Smooth muscle cell of the brain vasculature (primary cell): Measurements from ENCODE around the gene ZBTB12.
"Not testable (repeated sequence)": the region's sequence is repeated elsewhere in the genome, so short reads cannot be mapped to it uniquely, and the experiment has no call there.

Experiments
- DNase-seq: peaks from one replicate; pipeline ENCODE4 v3.0.0-alpha.2; 2012; ENCODE audit warnings: low read depth, low spot score

The ZBTB12 gene

DNA sequence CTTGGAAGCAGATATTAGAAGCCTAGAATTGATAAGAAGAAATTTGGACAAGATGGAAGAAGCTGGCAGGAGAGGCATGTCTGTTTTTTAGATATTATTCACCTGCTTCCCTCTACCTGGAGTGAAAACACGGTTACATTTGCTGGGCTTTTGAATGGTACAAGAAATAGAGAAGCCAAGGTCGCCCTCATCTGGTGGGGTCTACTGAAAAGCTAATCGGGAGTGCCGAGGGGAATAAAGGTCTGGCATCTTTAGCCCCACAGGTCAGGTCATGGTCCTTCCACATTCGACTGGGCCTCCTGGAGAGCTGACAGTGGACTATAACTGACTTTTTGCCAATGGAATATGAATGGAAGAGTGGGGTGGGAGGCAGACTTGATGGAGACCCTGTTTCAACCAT, 21.1 kb upstream of the ZBTB12 start:
- DNase-seq = no peak

DNA sequence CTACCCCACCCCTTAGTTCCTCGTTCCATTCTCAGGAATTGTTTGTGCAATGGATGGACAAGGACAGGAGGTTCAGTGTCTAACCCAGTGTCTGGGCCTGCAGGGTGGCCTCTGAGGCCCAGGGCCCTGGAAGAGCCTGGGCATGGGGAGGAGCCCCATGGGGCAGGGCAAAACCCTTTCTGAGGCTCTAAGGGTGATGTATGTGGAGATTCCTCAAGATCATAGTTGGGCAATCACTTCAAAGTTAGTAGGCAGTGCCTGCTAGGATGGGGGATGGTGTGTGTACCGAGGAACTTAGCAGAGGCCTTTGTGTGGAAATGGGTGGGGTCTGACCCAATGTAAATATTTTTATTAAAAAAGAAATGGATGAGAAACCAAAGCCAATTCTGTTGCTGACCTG, 18.9 kb upstream of the ZBTB12 start:
- DNase-seq = no peak

- no peak for DNase-seq
Observed at GRCh38 chr6:31919624-31920303, 17.9 kb upstream of the ZBTB12 start.

DNA sequence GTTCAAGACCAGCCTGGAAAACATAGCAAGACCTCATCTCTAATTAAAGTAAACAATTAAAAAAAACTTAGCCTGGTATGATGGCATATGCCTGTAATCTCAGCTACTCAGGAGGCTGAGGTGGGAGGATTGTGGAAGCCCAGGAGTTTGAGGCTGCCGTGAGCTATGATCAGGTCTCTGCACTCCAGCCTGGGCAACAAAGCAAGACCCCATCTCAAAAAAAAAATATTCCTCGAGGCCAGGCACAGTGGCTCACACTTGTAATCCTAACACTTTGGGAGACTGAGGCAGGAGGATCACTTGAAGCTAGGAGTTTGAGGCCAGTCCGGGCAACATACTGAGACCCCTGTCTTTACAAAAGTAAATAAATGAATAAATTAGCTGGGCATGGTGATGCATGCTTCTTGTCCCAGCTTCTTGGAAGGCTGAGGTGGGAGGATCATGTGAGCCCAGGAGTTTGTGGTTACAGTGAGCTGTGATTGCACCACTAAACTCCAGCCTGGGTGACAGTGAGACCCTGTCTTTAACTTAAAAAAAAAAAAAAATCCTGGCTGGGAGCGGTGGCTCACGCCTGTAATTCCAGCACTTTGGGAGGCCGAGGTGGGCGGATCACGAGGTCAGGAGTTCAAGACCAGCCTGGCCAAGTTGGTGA, 16.3 kb upstream of the ZBTB12 start:
- no peak for DNase-seq

GRCh38 chr6:31915756-31916155, 13.9 kb upstream of the ZBTB12 start:
- DNase-seq = no peak

DNA sequence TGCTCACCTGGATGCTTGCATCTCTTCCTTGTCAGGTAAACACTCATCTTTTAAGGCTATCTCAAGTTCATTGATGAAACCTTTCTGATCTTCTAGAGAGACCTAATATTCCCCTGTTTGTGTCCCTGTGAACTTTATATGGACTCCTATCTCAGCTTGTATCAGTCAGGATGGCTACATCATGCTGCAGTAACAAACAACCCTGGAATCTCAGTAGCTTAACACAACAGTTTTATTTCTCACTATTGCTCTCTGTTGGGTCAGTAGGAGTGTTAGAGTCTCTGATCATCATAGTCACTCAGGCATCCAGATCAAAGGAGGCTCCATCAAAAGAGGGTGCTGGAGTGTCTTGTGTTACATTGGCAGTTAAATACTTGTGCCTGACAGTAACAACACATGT, 13.5 kb upstream of the ZBTB12 start:
- no peak for DNase-seq

DNA sequence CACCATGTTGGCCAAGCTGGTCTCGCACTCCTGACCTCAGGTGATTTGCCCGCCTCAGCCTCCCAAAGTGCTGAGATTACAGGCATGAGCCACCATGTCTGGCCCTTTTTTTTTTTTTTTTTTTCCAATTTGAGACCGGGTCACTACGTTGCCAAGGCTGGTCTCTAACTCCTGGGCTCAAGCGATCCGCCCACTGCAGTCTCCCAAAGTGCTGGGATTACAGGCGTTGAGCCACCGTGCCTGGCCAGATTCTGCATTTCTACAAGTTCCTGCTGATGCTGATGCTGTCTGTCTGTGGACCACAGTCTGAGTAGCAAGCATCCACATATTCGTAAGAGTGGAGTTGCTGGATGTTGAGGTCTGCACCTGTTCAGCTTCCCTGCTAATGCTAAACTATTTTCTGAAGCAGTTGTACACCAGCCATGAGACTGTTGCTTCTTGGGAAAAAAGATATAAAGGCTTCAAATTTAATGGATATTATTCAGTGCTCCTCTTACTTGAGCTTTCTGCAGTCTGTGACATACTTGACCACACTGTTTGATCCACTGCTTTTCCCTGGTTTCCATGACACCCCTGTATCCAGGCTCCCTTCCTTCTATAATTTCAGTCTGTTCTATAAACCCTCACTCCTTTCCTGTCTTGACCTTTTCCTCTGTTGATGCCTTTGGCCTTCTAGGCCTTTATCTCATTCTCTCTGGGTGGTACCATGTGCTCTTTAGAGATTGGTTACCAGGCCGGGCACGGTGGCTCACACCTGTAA, 10.1 kb upstream of the ZBTB12 start:
- no peak for DNase-seq

DNA sequence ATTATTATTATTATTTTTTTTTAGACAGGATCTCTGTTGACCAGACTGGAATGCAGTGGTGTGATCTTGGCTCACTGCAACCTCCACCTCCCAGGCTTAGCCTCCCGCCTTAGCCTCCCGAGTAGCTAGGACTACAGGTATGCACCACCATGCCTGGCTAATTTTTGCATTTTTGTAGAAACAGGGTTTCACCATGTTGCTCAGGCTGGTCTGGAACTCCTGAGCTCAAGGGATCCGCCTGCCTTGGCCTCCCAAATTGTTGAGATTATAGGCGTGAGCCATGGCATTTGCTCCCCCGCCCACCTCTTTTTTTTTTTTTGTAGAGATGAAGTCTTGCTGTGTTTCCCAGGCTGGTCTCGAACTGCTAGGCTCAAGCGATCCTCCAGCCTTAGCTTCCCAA, 7.4 kb upstream of the ZBTB12 start:
- not testable (repeated sequence) for DNase-seq

DNA sequence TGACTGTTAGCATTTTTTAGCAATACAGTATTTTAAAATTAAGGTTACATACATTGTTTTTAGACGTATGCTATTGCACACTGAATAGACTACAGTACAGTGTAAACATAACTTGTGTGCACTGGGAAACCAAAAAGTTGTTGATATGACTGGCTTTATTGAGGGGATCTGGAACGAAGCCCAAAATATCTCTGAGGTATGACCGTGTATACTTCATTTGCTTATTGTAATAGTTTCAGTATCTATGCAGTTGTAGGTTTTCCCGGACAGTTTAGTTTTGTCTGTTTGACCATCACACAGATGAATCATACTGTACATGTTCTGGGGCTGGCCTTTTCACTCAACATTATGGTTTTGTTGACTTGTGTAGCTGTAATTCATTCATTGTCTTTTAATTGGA, 6.9 kb upstream of the ZBTB12 start:
- no peak for DNase-seq

- DNase-seq = not testable (repeated sequence)
Observed at GRCh38 chr6:31908255-31908654, 6.4 kb upstream of the ZBTB12 start.

DNA sequence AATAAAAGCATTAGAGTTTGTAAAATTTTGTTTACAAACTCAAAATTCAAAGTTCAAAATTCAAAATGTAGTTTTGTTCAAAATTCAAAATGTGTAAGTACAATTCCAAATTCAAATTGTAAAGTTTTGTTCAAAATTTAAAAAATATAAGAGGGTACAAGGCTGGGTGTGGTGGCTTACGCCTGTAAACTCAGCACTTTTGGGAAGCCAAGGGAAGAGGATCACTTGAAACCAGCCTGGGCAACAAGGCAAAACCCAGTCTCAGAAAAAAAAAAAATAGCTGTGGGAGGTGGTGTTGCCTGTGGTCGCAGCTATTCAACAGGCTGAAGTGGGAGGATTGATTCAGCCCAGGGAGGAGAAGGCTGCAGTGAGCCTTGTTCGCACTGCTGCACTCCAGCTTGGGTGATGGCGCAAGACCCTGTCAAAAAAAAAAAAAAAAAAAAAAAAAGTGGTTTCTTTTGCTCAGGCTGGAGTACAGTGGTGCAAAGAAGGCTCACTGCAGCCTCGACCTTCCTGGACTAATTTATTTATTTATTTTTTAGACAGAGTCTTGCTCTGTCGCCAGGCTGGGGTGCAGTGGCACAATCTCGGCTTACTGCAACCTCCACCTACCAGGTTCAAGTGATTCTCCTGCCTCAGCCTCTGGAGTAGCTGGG, 5.4 kb upstream of the ZBTB12 start:
- no peak for DNase-seq

GRCh38 chr6:31906727-31907126, 4.8 kb upstream of the ZBTB12 start:
- DNase-seq = not testable (repeated sequence)

DNA sequence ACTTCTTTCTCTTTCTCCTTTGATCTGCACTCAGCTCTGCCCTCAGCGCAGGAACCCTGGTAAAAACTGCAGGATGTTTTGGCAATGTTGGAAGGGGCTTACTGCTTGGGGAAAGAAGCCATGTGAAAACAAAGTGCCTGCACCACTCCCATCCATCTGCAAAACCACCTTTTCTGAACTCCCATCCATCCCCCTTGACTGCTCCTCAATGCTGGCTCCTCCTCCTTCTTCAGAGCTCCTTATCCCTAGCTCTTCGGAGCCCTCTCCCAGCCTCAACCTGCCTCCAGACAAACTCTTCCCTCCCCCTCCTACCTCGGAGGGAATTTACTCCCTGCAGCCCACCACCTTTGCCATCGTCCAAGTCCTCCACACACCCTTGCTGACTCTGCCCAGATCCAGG, 4.2 kb upstream of the ZBTB12 start:
- DNase-seq = no peak

DNA sequence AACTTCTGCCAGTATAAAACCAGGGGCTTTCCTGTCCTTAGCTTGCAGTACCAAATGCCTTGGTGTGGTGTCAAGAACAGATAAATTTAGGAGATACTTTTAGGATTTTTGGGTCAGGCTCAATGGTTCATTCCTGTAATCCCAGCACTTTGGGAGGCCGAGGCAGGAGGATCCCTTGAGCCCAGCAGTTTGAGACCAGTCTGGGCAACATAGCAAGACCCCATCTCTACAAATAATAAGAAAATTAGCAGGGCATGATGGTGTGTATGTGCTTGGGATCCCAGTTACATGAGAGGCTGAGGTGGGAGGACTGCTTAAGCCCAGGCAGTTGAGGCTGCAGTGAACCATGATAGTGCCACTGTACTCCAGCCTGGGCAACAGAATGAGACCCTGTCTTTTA, 3.2 kb upstream of the ZBTB12 start:
- no peak for DNase-seq

GRCh38 chr6:31903957-31904356, 2.1 kb upstream of the ZBTB12 start:
- DNase-seq = no peak

DNA sequence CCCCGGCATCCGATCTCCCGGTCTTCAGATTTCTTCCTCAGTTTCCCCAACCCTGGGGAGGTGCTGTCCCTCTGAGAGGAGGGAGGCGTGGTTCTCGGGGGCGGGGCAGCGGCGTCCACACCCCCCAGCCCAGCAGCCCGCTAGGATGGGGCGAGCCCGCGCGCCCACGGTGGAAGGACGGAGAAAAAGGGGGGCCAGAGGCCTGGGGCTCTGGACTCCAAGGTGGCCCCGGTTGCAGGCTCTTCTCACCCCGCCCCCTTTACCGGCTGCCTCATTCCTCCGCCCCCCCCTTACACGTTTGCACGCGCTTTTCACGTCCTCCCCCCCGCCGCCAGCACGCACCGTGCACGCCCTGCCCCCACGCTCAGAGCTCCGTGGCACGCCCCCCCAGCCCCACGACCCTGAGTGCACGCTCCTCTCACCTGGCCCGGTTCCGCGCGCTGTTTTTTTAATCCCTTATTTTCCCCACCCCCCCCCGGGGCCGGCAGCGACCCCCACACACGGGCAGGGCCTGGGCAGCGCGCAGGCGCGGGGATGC, 402 bp downstream of the ZBTB12 start:
- no peak for DNase-seq

DNA sequence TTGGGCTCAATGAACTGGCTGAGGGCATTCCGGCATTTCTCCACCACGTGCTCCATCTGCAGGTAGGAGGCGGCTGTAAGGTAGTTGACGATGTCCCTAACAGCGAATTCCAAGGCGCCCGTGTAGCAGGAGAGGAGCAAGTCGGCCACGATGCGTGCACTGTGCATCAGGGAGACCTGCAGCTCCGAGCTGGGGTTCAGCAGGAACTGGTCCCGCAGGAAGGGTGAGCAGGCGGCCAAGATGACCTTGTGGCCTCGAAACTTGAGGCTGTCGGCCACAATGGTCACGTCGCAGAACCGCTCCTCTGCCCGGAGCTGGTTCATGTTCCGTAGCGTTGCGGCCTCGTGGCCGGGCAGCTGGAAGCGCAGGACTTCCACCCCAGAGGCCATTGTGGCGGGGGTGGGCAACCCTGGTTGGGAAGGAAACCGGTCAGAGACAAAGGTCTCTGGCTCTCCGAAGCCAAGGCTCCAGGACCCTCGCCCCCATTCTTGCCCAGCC, 920 bp downstream of the ZBTB12 start:
- no peak for DNase-seq

DNA sequence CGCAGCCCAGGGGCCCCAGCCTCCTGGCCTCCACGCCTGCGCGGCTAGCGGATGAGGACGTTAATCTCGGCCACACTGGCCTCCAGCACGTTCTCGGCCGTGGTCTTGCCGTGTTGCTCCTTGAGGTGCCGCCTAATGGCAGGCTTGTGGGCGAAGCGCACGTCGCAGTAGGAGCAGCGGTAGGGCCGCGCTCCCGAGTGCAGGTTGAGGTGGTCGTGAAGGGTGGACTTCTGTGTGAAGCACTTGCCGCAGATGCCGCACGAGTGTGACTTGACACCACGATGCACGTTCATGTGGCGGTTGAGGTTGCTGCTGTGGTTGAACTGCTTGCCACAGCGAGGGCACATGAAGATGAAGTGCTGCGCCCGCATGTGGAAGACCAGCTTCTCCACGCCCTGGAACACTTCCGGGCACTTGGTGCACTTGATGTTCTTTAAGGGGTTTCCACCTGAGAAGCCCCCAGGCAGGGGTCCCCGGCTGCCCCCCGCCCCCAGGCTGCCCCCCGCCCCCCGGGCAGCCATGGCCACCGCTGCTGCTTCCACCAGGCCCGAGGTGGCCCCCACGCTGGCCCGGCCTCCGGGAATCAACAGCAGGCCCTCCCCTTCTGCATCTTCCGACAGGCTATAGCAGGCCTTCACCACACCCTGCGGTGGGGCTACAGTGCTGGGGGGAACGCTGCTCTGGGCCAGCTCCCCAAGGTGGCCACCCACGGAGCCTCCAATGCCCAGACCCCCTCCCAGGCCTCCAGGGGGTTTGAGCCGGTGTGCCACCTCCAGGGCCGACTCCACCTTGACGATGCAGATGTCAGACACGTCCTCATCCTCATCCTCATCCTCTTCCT, 1.8 kb downstream of the ZBTB12 start:
- no peak for DNase-seq

GRCh38 chr6:31899215-31899614, 2.7 kb downstream of the ZBTB12 start:
- no peak for DNase-seq

GRCh38 chr6:31898383-31899011, 3.4 kb downstream of the ZBTB12 start:
- DNase-seq = no peak
